Measurements from ENCODE around the gene MTERF2.

DNA sequence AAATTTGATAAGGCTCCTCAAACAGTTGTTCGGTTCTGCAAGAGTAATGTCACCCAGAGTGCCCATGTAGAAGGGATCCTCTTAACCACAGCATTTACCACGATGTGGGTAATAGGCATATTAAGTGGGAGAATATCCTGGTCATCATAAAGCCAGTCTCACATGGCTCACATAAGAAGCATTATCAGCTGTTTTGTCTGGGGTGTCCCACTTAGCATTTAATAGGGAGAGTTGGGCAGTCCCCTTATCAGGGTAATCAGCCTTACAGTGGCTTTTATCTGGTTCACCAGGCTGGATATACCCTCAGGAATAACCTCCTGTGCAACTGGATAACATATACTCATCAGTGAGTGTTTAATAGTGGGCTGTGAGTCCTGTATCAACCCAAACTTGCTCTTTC, 44.2 kb downstream of the MTERF2 start:
- TF ChIP-seq, protein P1, sequence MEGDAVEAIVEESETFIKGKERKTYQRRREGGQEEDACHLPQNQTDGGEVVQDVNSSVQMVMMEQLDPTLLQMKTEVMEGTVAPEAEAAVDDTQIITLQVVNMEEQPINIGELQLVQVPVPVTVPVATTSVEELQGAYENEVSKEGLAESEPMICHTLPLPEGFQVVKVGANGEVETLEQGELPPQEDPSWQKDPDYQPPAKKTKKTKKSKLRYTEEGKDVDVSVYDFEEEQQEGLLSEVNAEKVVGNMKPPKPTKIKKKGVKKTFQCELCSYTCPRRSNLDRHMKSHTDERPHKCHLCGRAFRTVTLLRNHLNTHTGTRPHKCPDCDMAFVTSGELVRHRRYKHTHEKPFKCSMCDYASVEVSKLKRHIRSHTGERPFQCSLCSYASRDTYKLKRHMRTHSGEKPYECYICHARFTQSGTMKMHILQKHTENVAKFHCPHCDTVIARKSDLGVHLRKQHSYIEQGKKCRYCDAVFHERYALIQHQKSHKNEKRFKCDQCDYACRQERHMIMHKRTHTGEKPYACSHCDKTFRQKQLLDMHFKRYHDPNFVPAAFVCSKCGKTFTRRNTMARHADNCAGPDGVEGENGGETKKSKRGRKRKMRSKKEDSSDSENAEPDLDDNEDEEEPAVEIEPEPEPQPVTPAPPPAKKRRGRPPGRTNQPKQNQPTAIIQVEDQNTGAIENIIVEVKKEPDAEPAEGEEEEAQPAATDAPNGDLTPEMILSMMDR (IDR thresholded peaks at IDR 0.05), result no peak
- no peak for TF ChIP-seq POLR2AphosphoS5 (IDR thresholded peaks at IDR 0.05; ENCODE audit: low read depth, low read length)
- no peak for TF ChIP-seq TCF7L2 (IDR thresholded peaks at IDR 0.05; ENCODE audit: low read depth, low read length)
- TF ChIP-seq SIN3A (IDR thresholded peaks at IDR 0.05; ENCODE audit: borderline replicate concordance, insufficient read depth, low read depth, low read length), result no peak
